Measurements from ENCODE around the gene PIK3R6. TPM values are rescaled to one million over a fixed set of nuclear protein-coding genes. Genes with fewer than 3 reads are reported as not detected.
A peak's percentile ranks its signal among the peaks of the same experiment; 100 is the strongest.

The PIK3R6 gene
- total RNA-seq, 1 experiment from 2014 or later, result not detected

GRCh38 chr17:8782176-8782575 is 85.3 kb downstream of the PIK3R6 start:
- in situ Hi-C loops (cut with HindIII; ENCODE audit: low sequenced_read_pairs), result no loop called here
- no peak for DNase-seq (ENCODE audit: low spot score)

GRCh38 chr17:8781776-8782175 is 85.7 kb downstream of the PIK3R6 start:
- in situ Hi-C loops (cut with HindIII; ENCODE audit: low sequenced_read_pairs), result no loop called here

GRCh38 chr17:8776881-8777280 is 90.6 kb downstream of the PIK3R6 start:
- no peak for DNase-seq (ENCODE audit: low spot score)
- in situ Hi-C loops (cut with HindIII; ENCODE audit: low sequenced_read_pairs), result no loop called here

More at GRCh38 chr17:8781776-8782175, 85.7 kb downstream of the PIK3R6 start:
- DNase-seq (ENCODE audit: low spot score), result no peak

- no peak for DNase-seq (ENCODE audit: low spot score)
- in situ Hi-C loops (cut with HindIII; ENCODE audit: low sequenced_read_pairs), result no loop called here
These were observed 91.2 kb downstream of the PIK3R6 start for GRCh38 chr17:8776248-8776647.

- in situ Hi-C loops (cut with HindIII; ENCODE audit: low sequenced_read_pairs), result no loop called here
- DNase-seq (ENCODE audit: low spot score), result no peak
These were observed 100.7 kb downstream of the PIK3R6 start for GRCh38 chr17:8766731-8767130.

GRCh38 chr17:8762012-8762411 is 105.5 kb downstream of the PIK3R6 start:
- in situ Hi-C loops (cut with HindIII; ENCODE audit: low sequenced_read_pairs), result no loop called here
- DNase-seq (ENCODE audit: low spot score), result no peak

- DNase-seq (ENCODE audit: low spot score), result no peak
- in situ Hi-C loops (cut with HindIII; ENCODE audit: low sequenced_read_pairs), result no loop called here
These were observed 109.3 kb downstream of the PIK3R6 start, which contains the start of gene SPDYE4 for GRCh38 chr17:8758137-8758596. Gene SPDYE4 (minus strand): TSS chr17:8758546. CDS start chr17:8758382, 164 bp downstream.

GRCh38 chr17:8757189-8757588 is 110.3 kb downstream of the PIK3R6 start:
- in situ Hi-C loops (cut with HindIII; ENCODE audit: low sequenced_read_pairs), result no loop called here
- no peak for DNase-seq (ENCODE audit: low spot score)

GRCh38 chr17:8755590-8756255 is 111.8 kb downstream of the PIK3R6 start:
- no peak for DNase-seq (ENCODE audit: low spot score)
- in situ Hi-C loops (cut with HindIII; ENCODE audit: low sequenced_read_pairs), result no loop called here

- in situ Hi-C loops (cut with HindIII; ENCODE audit: low sequenced_read_pairs), result no loop called here
- no peak for DNase-seq (ENCODE audit: low spot score)
These were observed 112.6 kb downstream of the PIK3R6 start for GRCh38 chr17:8754890-8755289.

- peak; percentile 3 for DNase-seq (ENCODE audit: low spot score)
These were observed 113.5 kb downstream of the PIK3R6 start for GRCh38 chr17:8753976-8754440.

GRCh38 chr17:8753136-8753975 is 114.1 kb downstream of the PIK3R6 start:
- in situ Hi-C loops (cut with HindIII; ENCODE audit: low sequenced_read_pairs), result no loop called here
- no peak for DNase-seq (ENCODE audit: low spot score)

More at GRCh38 chr17:8753976-8754440, 113.5 kb downstream of the PIK3R6 start:
- in situ Hi-C loops (cut with HindIII; ENCODE audit: low sequenced_read_pairs), result no loop called here

Other genes starting within 250 kb of the PIK3R6 start
- gene MYH10, start 236.9 kb downstream of the PIK3R6 start, total RNA-seq (2014; rRNA removed; shearing (Covaris generic)), result 57.8 and 147 TPM in 2 replicates
- gene CCDC42, start 122.8 kb downstream of the PIK3R6 start, total RNA-seq (2014; rRNA removed; shearing (Covaris generic)), result not detected in 2 replicates
- gene SPDYE4, start 109.1 kb downstream of the PIK3R6 start, total RNA-seq (2014; rRNA removed; shearing (Covaris generic)), result not detected in 2 replicates
- gene MFSD6L, start 68.3 kb downstream of the PIK3R6 start, total RNA-seq (2014; rRNA removed; shearing (Covaris generic)), result not detected in 2 replicates
- gene PIK3R5, start 98.0 kb upstream of the PIK3R6 start, total RNA-seq (2014; rRNA removed; shearing (Covaris generic)), result 0.07 TPM in 1 of 2 replicates, not detected in the other
- gene NTN1, start 153.8 kb upstream of the PIK3R6 start, total RNA-seq (2014; rRNA removed; shearing (Covaris generic)), result not detected in 2 replicates